Ishikawa (cell line): Measurements from ENCODE around the gene CLK4.

ENCODE experiments used
- CEBPB ChIP-seq: IDR thresholded peaks from 2 replicates; pipeline ENCODE4 v1.6.1; 2012
- CREB1 ChIP-seq: IDR thresholded peaks from 2 replicates; pipeline ENCODE4 v1.6.1; 2012; ENCODE audit warnings: low read depth
- EGR1 ChIP-seq: IDR thresholded peaks from 2 replicates; pipeline ENCODE4 v1.6.1; 2012
- EP300 ChIP-seq: IDR thresholded peaks from 2 replicates; pipeline ENCODE4 v1.6.1; 2012; ENCODE audit warnings: borderline replicate concordance
- FOXM1 ChIP-seq: IDR thresholded peaks from 2 replicates; pipeline ENCODE4 v1.6.1; 2012; ENCODE audit warnings: low read depth, borderline replicate concordance
- NFIC ChIP-seq: IDR thresholded peaks from 2 replicates; pipeline ENCODE4 v1.6.1; 2012
- RAD21 ChIP-seq: IDR thresholded peaks from 2 replicates; pipeline ENCODE4 v1.6.1; 2012; ENCODE audit warnings: low read depth
- TAF1 ChIP-seq: IDR thresholded peaks from 2 replicates; pipeline ENCODE4 v1.6.1; 2012; ENCODE audit warnings: low read depth, mild to moderate bottlenecking
- TCF12 ChIP-seq: IDR thresholded peaks from 2 replicates; pipeline ENCODE4 v1.6.1; 2012; ENCODE audit warnings: low read depth
- TEAD4 ChIP-seq: IDR thresholded peaks from 2 replicates; pipeline ENCODE4 v1.6.1; 2012
- USF1 ChIP-seq: IDR thresholded peaks from 2 replicates; pipeline ENCODE4 v1.6.1; 2012
- YY1 ChIP-seq: IDR thresholded peaks from 2 replicates; pipeline ENCODE4 v1.6.1; 2012; ENCODE audit warnings: low read depth
- ZBTB7A ChIP-seq: IDR thresholded peaks from 2 replicates; pipeline ENCODE4 v1.6.1; 2012; ENCODE audit warnings: low read depth
- TF ChIP-seq, protein P1 (sequence below): IDR thresholded peaks from 2 replicates; pipeline ENCODE4 v1.6.1; 2012
- TF ChIP-seq, protein P2 (sequence below): IDR thresholded peaks from 2 replicates; pipeline ENCODE4 v1.6.1; 2012; ENCODE audit warnings: low read depth, mild to moderate bottlenecking

Gene CLK4

GRCh38 chr5:178595150-178595549, 31.7 kb downstream of the CLK4 start:
- TF ChIP-seq CREB1 = no peak
- TF ChIP-seq RAD21 = no peak
- TF ChIP-seq NFIC = no peak
- TF ChIP-seq TAF1 = no peak
- TF ChIP-seq, protein P1, sequence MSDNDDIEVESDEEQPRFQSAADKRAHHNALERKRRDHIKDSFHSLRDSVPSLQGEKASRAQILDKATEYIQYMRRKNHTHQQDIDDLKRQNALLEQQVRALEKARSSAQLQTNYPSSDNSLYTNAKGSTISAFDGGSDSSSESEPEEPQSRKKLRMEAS = no peak
- no peak for TF ChIP-seq CEBPB
- no peak for TF ChIP-seq EGR1
- no peak for TF ChIP-seq EP300
- TF ChIP-seq, protein P2, sequence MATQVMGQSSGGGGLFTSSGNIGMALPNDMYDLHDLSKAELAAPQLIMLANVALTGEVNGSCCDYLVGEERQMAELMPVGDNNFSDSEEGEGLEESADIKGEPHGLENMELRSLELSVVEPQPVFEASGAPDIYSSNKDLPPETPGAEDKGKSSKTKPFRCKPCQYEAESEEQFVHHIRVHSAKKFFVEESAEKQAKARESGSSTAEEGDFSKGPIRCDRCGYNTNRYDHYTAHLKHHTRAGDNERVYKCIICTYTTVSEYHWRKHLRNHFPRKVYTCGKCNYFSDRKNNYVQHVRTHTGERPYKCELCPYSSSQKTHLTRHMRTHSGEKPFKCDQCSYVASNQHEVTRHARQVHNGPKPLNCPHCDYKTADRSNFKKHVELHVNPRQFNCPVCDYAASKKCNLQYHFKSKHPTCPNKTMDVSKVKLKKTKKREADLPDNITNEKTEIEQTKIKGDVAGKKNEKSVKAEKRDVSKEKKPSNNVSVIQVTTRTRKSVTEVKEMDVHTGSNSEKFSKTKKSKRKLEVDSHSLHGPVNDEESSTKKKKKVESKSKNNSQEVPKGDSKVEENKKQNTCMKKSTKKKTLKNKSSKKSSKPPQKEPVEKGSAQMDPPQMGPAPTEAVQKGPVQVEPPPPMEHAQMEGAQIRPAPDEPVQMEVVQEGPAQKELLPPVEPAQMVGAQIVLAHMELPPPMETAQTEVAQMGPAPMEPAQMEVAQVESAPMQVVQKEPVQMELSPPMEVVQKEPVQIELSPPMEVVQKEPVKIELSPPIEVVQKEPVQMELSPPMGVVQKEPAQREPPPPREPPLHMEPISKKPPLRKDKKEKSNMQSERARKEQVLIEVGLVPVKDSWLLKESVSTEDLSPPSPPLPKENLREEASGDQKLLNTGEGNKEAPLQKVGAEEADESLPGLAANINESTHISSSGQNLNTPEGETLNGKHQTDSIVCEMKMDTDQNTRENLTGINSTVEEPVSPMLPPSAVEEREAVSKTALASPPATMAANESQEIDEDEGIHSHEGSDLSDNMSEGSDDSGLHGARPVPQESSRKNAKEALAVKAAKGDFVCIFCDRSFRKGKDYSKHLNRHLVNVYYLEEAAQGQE = no peak
- TF ChIP-seq USF1 = no peak
- TF ChIP-seq YY1 = no peak
- no peak for TF ChIP-seq TCF12
- TF ChIP-seq ZBTB7A = no peak
- no peak for TF ChIP-seq TEAD4
- TF ChIP-seq FOXM1 = no peak

GRCh38 chr5:178590924-178591423, 35.9 kb downstream of the CLK4 start:
- TF ChIP-seq TEAD4 (no peak), NFIC (no peak), YY1 (no peak), EP300 (no peak), EGR1 (no peak), FOXM1 (no peak), USF1 (no peak), TAF1 (no peak), CEBPB (no peak), TCF12 (no peak), RAD21 (no peak), CREB1 (no peak), ZBTB7A (no peak)
- TF ChIP-seq, protein P2 = no peak
- TF ChIP-seq, protein P1 = no peak

DNA sequence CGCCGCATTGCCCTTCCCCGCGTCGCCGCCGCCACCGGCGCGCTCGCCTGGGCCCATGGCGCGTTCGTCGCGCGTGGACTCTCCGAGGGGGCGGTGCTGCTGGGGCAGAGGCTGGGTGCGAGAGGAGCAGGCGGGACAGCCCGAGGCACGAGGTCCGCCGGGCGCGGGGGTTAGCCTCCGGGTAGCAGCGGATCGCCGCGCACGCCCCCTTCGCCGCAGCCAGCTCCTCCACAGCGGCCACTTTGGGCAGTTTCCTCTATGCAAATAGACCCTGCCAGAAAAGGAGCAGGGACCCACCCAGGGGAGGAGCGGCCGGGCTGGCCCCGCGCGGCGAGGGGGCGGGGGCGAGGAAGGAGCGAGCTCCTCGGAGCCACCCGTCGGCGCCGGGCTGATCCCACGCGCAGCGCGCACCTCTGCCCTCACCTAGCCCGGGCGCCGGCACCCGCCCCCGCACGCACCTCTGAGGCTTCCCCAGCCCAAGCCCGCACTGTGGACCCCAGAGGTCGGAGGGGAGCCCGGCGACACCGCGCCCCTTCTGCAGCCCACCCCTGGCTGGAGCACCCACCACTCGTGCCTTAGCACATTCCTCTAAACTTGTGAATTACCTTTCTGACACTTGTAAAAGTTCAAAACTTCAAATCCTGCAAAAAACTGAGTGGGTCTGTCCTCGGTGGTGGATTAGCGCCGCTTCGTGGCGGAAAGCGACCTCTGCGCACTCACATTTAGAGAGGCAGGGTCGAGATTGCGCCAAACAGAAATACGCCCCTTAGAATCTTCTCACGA, 36.5 kb downstream of the CLK4 start, which contains the start of gene COL23A1:
COL23A1 (minus strand) TSS at position 253 of the 783 bp plus-strand sequence.
- TF ChIP-seq TCF12 (no peak), YY1 (no peak), CREB1 (no peak), FOXM1 (no peak), USF1 (no peak), RAD21 (peak; percentile 72), ZBTB7A (no peak; the same call in 1 of the 2 replicates), CEBPB (no peak), TAF1 (no peak), EGR1 (peak; percentile 76), EP300 (no peak), NFIC (no peak), TEAD4 (no peak)
- TF ChIP-seq, protein P1 = peak; percentile 90
- TF ChIP-seq, protein P2 = no peak
